Skin epidermis (tissue), 12 donors: Measurements from ENCODE around the gene ADAMTS2.
A peak's percentile ranks its signal among the peaks of the same experiment; 100 is the strongest.
"Not testable (repeated sequence)": the region's sequence is repeated elsewhere in the genome, so short reads cannot be mapped to it uniquely, and the experiment has no call there.

Source experiments
- H3K27ac ChIP-seq, 21 experiments: fragments of 200-600 bp; sonication (generic) in 11 of 21; one replicate each; pipeline ENCODE4 v1.5.0; 2020; ENCODE audit warnings: mild to moderate bottlenecking in 3 of 21, inconsistent platforms in 2 of 21, moderate library complexity in 2 of 21
- H3K4me3 ChIP-seq, 7 experiments: fragments of 200-600 bp; sonication (generic) in 2 of 7; one replicate each; pipeline ENCODE4 v1.5.0; 2020; ENCODE audit warnings: inconsistent platforms in 2 of 7, mild to moderate bottlenecking in 2 of 7, moderate library complexity in 1 of 7

The ADAMTS2 gene

GRCh38 chr5:179330186-179330900, 14.9 kb downstream of the ADAMTS2 start:
- H3K27ac ChIP-seq = no peak overlapping the region
- H3K4me3 ChIP-seq = no peak overlapping the region

GRCh38 chr5:179328291-179328690, 17.0 kb downstream of the ADAMTS2 start:
- H3K4me3 ChIP-seq = no peak overlapping the region
- H3K27ac ChIP-seq = no peak overlapping the region

- peak overlapping the region in 5 of 21 experiments; percentile 2 to 64 (median 40) for H3K27ac ChIP-seq
- no peak overlapping the region for H3K4me3 ChIP-seq
Measured at GRCh38 chr5:179327021-179327735, 18.1 kb downstream of the ADAMTS2 start.

DNA sequence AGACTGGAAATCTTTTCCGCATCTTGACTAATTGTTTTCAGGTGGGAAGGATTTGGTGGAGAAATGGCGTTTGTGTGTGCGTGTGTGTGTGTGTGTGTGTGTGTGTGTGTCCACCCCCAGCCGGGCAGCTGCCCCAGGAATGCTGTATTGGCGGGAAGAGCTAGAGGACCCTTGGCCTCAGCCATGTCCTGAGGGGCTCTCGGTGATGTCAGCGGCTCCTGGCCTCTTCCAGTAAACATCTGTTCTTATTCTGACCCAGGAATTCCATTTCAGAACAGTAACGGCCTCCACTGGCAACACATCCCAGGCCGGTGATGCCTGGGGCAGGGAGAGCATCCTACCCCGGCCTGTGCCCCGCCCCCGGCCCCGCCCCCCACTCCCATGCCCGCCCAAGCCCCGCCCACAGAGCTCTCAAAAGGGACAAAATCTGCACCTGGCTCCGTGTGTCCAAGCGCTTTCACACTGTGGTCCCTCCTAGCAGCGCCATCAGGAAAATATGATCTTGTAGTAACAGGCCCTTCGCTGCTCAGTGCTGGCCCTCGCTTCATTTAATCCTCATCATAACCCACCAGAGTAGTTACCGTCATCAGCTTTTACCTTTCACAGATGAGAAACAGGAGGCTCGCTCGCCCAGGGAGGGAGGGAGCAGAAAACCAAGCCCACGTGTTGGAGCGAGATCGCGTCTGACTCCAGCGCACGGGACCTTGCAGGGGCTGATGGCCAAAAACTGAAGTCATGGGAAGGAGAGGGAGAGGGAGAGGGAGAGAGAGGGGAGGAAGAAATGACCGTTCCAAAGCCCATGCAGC, 18.9 kb downstream of the ADAMTS2 start:
- Histone ChIP-seq H3K27ac (peak overlapping the region in 8 of 21 experiments; percentile 17 to 77 (median 50)), H3K4me3 (no peak overlapping the region)

- no peak overlapping the region for H3K4me3 ChIP-seq
- peak overlapping the region in 13 of 21 experiments; percentile 17 to 77 (median 47) for H3K27ac ChIP-seq
Measured at GRCh38 chr5:179325296-179326031, 19.8 kb downstream of the ADAMTS2 start.

DNA sequence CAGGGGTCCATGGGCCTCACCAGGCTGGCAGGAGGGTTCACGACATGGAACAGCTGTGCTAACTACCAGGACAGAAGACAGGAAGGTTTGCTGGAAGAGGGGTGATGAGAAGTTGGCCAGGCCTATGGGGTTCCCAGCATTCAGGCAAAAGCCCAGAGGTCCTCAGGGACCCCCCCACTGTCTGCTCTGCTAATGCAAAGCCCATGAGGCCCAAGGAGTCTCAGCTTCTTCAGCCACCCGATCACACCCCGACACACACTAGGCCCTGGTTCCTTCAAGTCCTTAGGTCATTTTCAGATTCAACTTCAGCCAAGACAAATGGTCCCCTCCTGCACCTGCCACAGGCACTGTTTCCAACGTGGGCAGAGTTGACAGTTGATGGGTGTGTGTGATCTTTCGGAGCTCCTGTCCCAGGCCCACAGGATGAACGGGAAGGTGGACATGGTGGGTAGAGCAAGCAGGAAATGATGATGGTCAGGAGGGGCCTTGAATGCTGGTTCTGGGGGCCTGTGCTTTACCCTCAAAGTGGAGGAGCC, 20.4 kb downstream of the ADAMTS2 start:
- Histone ChIP-seq H3K27ac (peak overlapping the region in 3 of 21 experiments; percentile 54 to 77 (median 70)), H3K4me3 (no peak overlapping the region)

- not testable (repeated sequence) for H3K27ac ChIP-seq, H3K4me3 ChIP-seq
Measured at GRCh38 chr5:179324316-179324715, 20.9 kb downstream of the ADAMTS2 start.

DNA sequence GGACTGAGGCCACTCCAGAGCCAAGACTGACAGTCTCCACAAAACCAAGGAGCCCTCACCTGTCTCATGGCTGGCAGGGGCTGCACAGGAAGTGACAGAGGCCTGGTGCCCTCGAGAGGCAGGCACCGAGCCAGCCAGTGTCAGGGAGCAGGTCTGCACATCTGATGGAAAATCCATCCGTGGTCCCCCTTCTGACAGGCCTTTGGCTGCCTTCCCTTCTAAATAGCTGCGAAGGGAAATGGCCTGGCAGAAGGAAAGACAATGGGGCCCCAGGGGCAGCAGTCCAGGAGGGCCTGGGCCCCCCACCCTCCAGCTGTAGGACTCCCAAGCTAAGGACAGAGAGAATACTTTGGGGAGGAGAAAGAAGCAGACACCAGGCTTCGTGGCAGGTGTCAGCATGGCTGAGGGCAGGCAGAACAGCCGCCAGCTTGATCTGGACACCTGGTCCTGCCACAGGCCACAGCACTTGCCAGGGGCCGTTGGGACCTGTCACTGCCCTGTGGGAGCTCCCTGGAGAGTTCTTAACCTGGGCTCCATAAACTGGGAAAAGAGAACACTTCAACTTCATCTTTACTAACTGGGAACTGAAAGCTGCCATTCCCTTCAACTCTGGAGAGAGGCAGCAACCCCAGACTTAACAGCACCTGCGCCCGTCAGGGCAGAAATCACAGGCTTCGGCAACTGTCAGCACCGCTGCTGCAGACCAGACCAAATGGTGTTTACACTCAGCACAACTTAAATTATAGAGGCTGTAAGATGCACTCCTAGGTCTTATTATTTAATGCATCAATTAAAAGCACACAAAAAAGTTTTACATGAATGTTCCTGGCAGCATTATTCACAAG, 22.0 kb downstream of the ADAMTS2 start:
- Histone ChIP-seq H3K4me3 (no peak overlapping the region), H3K27ac (no peak overlapping the region)

GRCh38 chr5:179322071-179323025, 22.9 kb downstream of the ADAMTS2 start:
- no peak overlapping the region for H3K4me3 ChIP-seq
- H3K27ac ChIP-seq = no peak overlapping the region

- Histone ChIP-seq H3K4me3 (no peak overlapping the region), H3K27ac (no peak overlapping the region)
Measured at GRCh38 chr5:179321206-179321987, 23.9 kb downstream of the ADAMTS2 start.

DNA sequence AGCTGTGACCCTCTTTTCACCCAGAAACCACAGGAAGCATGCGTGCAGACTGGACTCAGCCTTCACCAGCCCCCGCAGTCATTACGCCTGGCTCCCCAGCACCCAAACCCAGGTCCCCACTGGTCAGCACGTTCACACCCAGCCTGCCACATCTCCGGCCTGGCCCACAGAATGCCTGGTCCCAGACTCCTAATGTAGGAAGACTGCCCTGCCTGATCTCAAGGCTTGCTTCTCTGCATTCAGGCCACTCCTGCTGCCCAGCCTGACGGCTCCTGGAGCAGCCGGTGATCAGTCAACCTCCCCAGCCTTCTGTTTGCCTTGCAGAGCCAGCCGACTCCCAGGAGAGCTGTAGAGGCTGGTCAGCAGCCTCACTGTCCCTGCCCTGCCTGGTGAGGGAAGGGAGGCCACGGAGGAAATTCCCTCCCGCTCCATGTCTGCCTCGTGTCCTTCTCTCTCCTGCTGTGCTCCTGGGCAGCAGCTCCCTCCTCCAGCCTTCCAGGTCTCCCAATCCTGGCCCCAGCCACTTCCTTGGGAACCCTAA, 25.4 kb downstream of the ADAMTS2 start:
- H3K4me3 ChIP-seq = no peak overlapping the region
- H3K27ac ChIP-seq = peak overlapping the region in 3 of 21 experiments; percentile 16 to 71 (median 40)

GRCh38 chr5:179319123-179319522, 26.1 kb downstream of the ADAMTS2 start:
- no peak overlapping the region for H3K4me3 ChIP-seq
- H3K27ac ChIP-seq = no peak overlapping the region

- Histone ChIP-seq H3K4me3 (no peak overlapping the region), H3K27ac (no peak overlapping the region)
Measured at GRCh38 chr5:179318221-179318955, 26.9 kb downstream of the ADAMTS2 start.

- H3K27ac ChIP-seq = no peak overlapping the region
- H3K4me3 ChIP-seq = no peak overlapping the region
Measured at GRCh38 chr5:179317411-179318220, 27.6 kb downstream of the ADAMTS2 start.

GRCh38 chr5:179316982-179317381, 28.3 kb downstream of the ADAMTS2 start:
- H3K27ac ChIP-seq = no peak overlapping the region
- H3K4me3 ChIP-seq = no peak overlapping the region
